Karpas-422 (cell line): ENCODE results near the gene LYST. TPM values are rescaled to one million over a fixed set of nuclear protein-coding genes. Genes with fewer than 3 reads are reported as not detected.
"Not testable (repeated sequence)": the region's sequence is repeated elsewhere in the genome, so short reads cannot be mapped to it uniquely, and the experiment has no call there.

ENCODE experiments used
- DNase-seq: peaks from one replicate; pipeline ENCODE4 v3.0.0-alpha.2; 2015
- H2AFZ ChIP-seq: fragments of 200-600 bp; sonication (generic); 2 replicates; pipeline ENCODE4 v1.6.1; 2014; ENCODE audit warnings: antibody characterized with exemption, low read length, mixed read lengths
- H3K27ac ChIP-seq: fragments of 200-600 bp; sonication (generic); 2 replicates; pipeline ENCODE4 v1.5.1; 2014; ENCODE audit warnings: mild to moderate bottlenecking, low read length, moderate library complexity
- H3K27me3 ChIP-seq: fragments of 200-600 bp; sonication (generic); 2 replicates; pipeline ENCODE4 v1.6.1; 2014; ENCODE audit warnings: low read length, mixed read lengths
- H3K36me3 ChIP-seq: fragments of 200-600 bp; sonication (generic); 2 replicates; pipeline ENCODE4 v1.6.1; 2014; ENCODE audit warnings: low read length, mixed read lengths; ENCODE audit not compliant: insufficient read depth
- H3K4me1 ChIP-seq: fragments of 200-600 bp; sonication (generic); 2 replicates; pipeline ENCODE4 v1.6.1; 2014; ENCODE audit warnings: mild to moderate bottlenecking, low read length, mixed read lengths
- H3K4me2 ChIP-seq: fragments of 200-600 bp; sonication (generic); 2 replicates; pipeline ENCODE4 v1.6.1; 2014; ENCODE audit warnings: low read length, low read depth, mild to moderate bottlenecking; ENCODE audit not compliant: poor library complexity, severe bottlenecking
- H3K4me3 ChIP-seq: fragments of 200-600 bp; sonication (generic); 2 replicates; pipeline ENCODE4 v1.5.1; 2014; ENCODE audit warnings: mild to moderate bottlenecking, antibody characterized with exemption, low read length, mixed read lengths
- H3K79me2 ChIP-seq: fragments of 200-600 bp; sonication (generic); 2 replicates; pipeline ENCODE4 v1.6.1; 2014; ENCODE audit warnings: mild to moderate bottlenecking, low read length, mixed read lengths
- H3K9ac ChIP-seq: fragments of 200-600 bp; sonication (generic); 2 replicates; pipeline ENCODE4 v1.6.0; 2014; ENCODE audit warnings: low read length
- H3K9me2 ChIP-seq: fragments of 200-600 bp; sonication (generic), shearing (Covaris generic); replicated peaks from 2 replicates; pipeline ENCODE4 v1.6.0; 2014; ENCODE audit warnings: mild to moderate bottlenecking, low read length, moderate library complexity; ENCODE audit not compliant: insufficient read depth
- H3K9me3 ChIP-seq: fragments of 300-700, 200-600 bp; sonication (generic); 2 replicates; pipeline ENCODE4 v1.6.1; 2014; ENCODE audit warnings: low read length, mixed read lengths
- H4K20me1 ChIP-seq: fragments of 200-600 bp; sonication (generic); 2 replicates; pipeline ENCODE4 v1.6.1; 2014; ENCODE audit warnings: mild to moderate bottlenecking, antibody characterized with exemption, low read length, low read depth; ENCODE audit not compliant: insufficient read depth
- total RNA-seq: library from RNA; depleted of rRNA; stranded (reverse); fragments of >200 nt; shearing (Covaris generic); gene quantifications from 2 replicates; pipeline ENCODE4 v1.2.3, GENCODE V29; 2014; ENCODE audit warnings: low replicate concordance

Gene LYST
- total RNA-seq, 1 experiment from 2014 or later: 7.8 TPM

GRCh38 chr1:235644693-235645305 is 221.9 kb downstream of the LYST start:
- Histone ChIP-seq H4K20me1 (no peaks in the 10 kb centered on the region), H3K4me1 (no peaks in the 10 kb centered on the region), H3K27ac (no peak overlapping the region), H2AFZ (no peak overlapping the region), H3K4me3 (no peak overlapping the region), H3K27me3 (no peaks in the 10 kb centered on the region), H3K9ac (no peak overlapping the region), H3K36me3 (no peaks in the 10 kb centered on the region), H3K79me2 (no peaks in the 10 kb centered on the region), H3K9me2 (no peaks in the 10 kb centered on the region), H3K9me3 (no peaks in the 10 kb centered on the region), H3K4me2 (no peak overlapping the region)
- no peak for DNase-seq

GRCh38 chr1:235643837-235644692 is 222.6 kb downstream of the LYST start:
- Histone ChIP-seq H2AFZ (no peak overlapping the region), H3K27ac (no peak overlapping the region), H3K27me3 (no peaks in the 10 kb centered on the region), H3K9me3 (no peaks in the 10 kb centered on the region), H3K4me2 (no peak overlapping the region), H3K79me2 (no peaks in the 10 kb centered on the region), H4K20me1 (no peaks in the 10 kb centered on the region), H3K4me3 (no peak overlapping the region), H3K36me3 (no peaks in the 10 kb centered on the region), H3K9ac (no peak overlapping the region), H3K9me2 (no peaks in the 10 kb centered on the region), H3K4me1 (no peaks in the 10 kb centered on the region)
- no peak for DNase-seq

- H3K4me2 ChIP-seq: no peak overlapping the region
- H2AFZ ChIP-seq: no peak overlapping the region
Observed at GRCh38 chr1:235642943-235643371, 223.7 kb downstream of the LYST start.

GRCh38 chr1:235642011-235642942 is 224.4 kb downstream of the LYST start:
- H3K27ac ChIP-seq: no peak overlapping the region
- no peaks in the 10 kb centered on the region for H3K9me2 ChIP-seq
- H3K9me3 ChIP-seq: no peaks in the 10 kb centered on the region
- H3K79me2 ChIP-seq: no peaks in the 10 kb centered on the region
- H3K4me1 ChIP-seq: no peaks in the 10 kb centered on the region
- no peaks in the 10 kb centered on the region for H4K20me1 ChIP-seq
- H3K9ac ChIP-seq: no peak overlapping the region
- no peaks in the 10 kb centered on the region for H3K27me3 ChIP-seq
- no peak overlapping the region for H2AFZ ChIP-seq
- no peak overlapping the region for H3K4me2 ChIP-seq
- DNase-seq: no peak
- H3K36me3 ChIP-seq: no peaks in the 10 kb centered on the region
- H3K4me3 ChIP-seq: no peak overlapping the region

More at GRCh38 chr1:235642943-235643371, 223.7 kb downstream of the LYST start:
- H3K4me1 ChIP-seq: no peaks in the 10 kb centered on the region
- H3K36me3 ChIP-seq: no peaks in the 10 kb centered on the region
- no peaks in the 10 kb centered on the region for H4K20me1 ChIP-seq
- DNase-seq: no peak
- no peaks in the 10 kb centered on the region for H3K27me3 ChIP-seq
- no peaks in the 10 kb centered on the region for H3K9me3 ChIP-seq
- H3K9me2 ChIP-seq: no peaks in the 10 kb centered on the region
- H3K27ac ChIP-seq: no peak overlapping the region
- H3K4me3 ChIP-seq: no peak overlapping the region
- H3K79me2 ChIP-seq: no peaks in the 10 kb centered on the region
- no peak overlapping the region for H3K9ac ChIP-seq

- no peaks in the 10 kb centered on the region for H4K20me1 ChIP-seq
- H3K79me2 ChIP-seq: no peaks in the 10 kb centered on the region
- H3K4me1 ChIP-seq: no peaks in the 10 kb centered on the region
- H3K4me3 ChIP-seq: no peak overlapping the region
- no peaks in the 10 kb centered on the region for H3K27me3 ChIP-seq
- H3K4me2 ChIP-seq: no peak overlapping the region
- no peak overlapping the region for H2AFZ ChIP-seq
- no peaks in the 10 kb centered on the region for H3K9me2 ChIP-seq
- no peaks in the 10 kb centered on the region for H3K36me3 ChIP-seq
- H3K9me3 ChIP-seq: no peaks in the 10 kb centered on the region
- H3K27ac ChIP-seq: no peak overlapping the region
- H3K9ac ChIP-seq: no peak overlapping the region
- DNase-seq: no peak
Observed at GRCh38 chr1:235640580-235640979, 226.1 kb downstream of the LYST start.

GRCh38 chr1:235639226-235640205 is 227.2 kb downstream of the LYST start:
- H2AFZ ChIP-seq: no peak overlapping the region
- H3K4me2 ChIP-seq: no peak overlapping the region
- no peak for DNase-seq
- no peak overlapping the region for H3K27ac ChIP-seq
- no peak overlapping the region for H3K4me3 ChIP-seq
- no peaks in the 10 kb centered on the region for H4K20me1 ChIP-seq
- H3K4me1 ChIP-seq: no peaks in the 10 kb centered on the region
- no peaks in the 10 kb centered on the region for H3K9me2 ChIP-seq
- H3K36me3 ChIP-seq: no peaks in the 10 kb centered on the region
- H3K9ac ChIP-seq: no peak overlapping the region
- no peaks in the 10 kb centered on the region for H3K27me3 ChIP-seq
- H3K79me2 ChIP-seq: no peaks in the 10 kb centered on the region
- H3K9me3 ChIP-seq: no peaks in the 10 kb centered on the region

- H3K4me3 ChIP-seq, H3K9ac ChIP-seq, H3K4me2 ChIP-seq, H3K9me2 ChIP-seq, H3K36me3 ChIP-seq, H3K4me1 ChIP-seq, H3K27ac ChIP-seq, H3K27me3 ChIP-seq, H4K20me1 ChIP-seq, DNase-seq, H3K79me2 ChIP-seq, H3K9me3 ChIP-seq, H2AFZ ChIP-seq: not testable (repeated sequence)
Observed at GRCh38 chr1:235638612-235639011, 228.1 kb downstream of the LYST start.
